Activated T-helper 1 cell treated with anti-CD3 and anti-CD28 coated beads, Interleukin-2, amount 50 U/mL, for 16 hours (primary cell): ENCODE results near the gene CLIC3.
A peak's percentile ranks its signal among the peaks of the same experiment; 100 is the strongest.

ENCODE experiments used
- DNase-seq, 2 donors: peaks; one replicate each; pipeline ENCODE4 v3.0.0-alpha.2; 2020; ENCODE audit warnings: low read depth in 1 of 2, low spot score in 1 of 2

Gene CLIC3

GRCh38 chr9:136982232-136983051 lies 13.9 kb downstream of the CLIC3 start, which contains the start of gene LCNL1:
Gene LCNL1 (plus strand): TSS chr9:136982993. CDS start chr9:136983587, 594 bp downstream.
- no peak for DNase-seq

GRCh38 chr9:136981588-136982231 lies 14.7 kb downstream of the CLIC3 start:
- no peak for DNase-seq

GRCh38 chr9:136980669-136981478 lies 15.5 kb downstream of the CLIC3 start:
- DNase-seq: no peak

DNA sequence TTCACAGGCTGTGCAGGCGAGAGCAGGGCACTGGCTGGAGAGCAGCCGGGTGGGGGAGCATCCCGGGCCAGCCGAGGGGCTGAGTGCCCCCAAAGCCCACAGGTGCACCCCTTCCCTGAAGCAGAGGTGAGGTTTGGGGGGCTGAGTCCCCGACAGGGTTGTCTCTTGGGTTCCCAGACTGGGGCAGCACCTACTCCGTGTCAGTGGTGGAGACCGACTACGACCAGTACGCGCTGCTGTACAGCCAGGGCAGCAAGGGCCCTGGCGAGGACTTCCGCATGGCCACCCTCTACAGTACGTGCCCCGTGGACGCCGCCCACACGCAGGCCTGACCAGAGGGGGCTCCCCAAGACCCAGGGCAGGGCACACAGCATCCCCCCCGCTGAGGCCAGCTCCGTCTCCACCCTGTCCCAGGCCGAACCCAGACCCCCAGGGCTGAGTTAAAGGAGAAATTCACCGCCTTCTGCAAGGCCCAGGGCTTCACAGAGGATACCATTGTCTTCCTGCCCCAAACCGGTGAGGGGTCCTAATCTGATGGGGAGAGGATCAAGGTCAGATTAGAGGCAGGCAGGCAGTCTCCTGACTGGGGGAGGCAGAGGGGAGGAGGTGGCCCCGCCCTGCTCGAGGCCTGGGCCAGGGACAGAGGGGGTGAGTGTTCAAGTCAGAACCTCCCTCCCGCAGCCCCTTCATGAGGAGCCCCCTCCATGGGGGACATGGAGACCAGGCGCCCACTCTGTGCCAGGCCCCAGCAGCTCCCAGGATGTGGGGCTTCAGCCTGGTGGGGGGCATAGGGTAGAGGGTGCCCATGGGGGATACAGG lies 16.4 kb downstream of the CLIC3 start:
- no peak for DNase-seq

GRCh38 chr9:136978865-136979544 lies 17.4 kb downstream of the CLIC3 start:
- DNase-seq: no peak

- DNase-seq: peak; percentile 48 to 65
Measured at GRCh38 chr9:136978073-136978864, 18.1 kb downstream of the CLIC3 start.

DNA sequence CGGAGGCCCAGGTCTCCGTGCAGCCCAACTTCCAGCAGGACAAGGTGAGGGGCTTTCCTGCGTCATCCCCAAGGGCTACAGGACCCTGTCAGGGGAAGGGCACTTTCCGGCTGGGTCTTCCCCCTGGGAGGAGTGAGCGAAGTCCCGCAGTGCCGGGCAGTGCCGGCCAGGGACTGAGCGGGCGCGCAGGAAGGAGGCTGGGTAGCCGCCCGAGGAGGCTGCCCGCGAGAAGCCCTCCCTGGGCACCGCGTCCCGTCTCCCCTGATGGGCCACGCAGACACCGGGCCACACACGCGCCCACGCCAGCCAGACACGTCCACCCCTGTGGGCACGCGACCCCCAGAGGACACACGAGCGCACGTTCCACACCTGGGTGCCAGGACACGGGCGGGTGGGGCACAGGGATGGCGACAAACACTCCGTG lies 18.7 kb downstream of the CLIC3 start:
- DNase-seq: no peak

GRCh38 chr9:136977223-136977622 lies 19.1 kb downstream of the CLIC3 start, which contains the start of gene PTGDS:
Gene PTGDS (plus strand): TSS chr9:136977504. CDS start chr9:136977579, 75 bp downstream.
- DNase-seq: no peak

DNA sequence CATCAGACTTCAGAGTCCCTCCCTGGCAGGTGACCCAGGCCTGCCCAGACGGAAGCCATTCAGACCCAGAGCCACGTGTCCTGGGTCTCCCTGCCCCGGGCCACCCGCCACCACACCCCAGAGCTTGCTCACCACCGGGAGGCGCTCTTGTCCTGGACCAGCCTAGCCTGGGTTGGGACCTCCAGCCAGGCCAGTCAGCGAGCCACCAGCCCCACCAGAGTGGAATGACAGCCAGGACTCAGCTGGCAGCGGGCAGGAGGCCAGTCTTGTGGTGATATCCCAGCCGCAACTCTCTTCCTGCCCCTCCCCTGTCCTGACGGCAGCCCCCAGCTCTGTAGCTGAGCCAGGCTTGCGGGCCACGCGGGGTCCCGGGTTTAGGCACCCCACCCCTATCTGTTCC lies 20.7 kb downstream of the CLIC3 start:
- no peak for DNase-seq

DNA sequence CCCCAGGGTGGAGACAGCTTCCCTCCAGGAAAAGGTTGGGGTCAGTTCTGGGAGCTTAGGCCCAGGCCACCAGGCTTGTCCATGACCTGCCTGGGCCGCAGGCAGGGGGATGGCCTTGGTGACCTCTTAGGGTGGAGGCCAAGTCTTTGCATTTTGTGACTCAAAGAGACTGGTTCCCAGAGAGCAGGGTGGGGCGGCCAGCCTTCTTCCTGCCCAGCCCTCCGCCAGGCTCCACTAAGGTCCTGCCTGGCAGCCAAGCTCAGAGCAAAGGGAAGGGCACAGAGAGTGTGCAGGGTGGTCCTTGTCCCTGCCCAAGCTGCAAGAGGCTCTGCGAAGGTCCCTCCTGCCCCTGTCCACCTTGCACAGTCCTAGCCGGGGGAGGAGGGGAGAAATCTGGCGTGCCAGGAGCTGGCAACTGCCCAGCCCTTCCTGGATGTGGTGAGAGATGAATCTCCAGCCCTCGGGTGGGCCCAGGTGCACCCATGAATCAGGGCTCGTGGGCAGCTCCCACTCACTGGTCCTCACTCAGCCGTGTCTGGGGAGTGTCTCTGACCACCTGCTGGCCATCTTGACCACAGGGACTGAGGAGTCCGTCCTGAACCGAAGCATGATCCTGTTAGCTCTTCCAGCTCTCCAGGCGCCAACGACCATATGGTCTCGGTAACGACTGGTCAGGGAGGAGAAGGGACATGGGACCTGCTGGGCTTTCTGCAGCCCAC lies 21.4 kb downstream of the CLIC3 start:
- DNase-seq: no peak

DNA sequence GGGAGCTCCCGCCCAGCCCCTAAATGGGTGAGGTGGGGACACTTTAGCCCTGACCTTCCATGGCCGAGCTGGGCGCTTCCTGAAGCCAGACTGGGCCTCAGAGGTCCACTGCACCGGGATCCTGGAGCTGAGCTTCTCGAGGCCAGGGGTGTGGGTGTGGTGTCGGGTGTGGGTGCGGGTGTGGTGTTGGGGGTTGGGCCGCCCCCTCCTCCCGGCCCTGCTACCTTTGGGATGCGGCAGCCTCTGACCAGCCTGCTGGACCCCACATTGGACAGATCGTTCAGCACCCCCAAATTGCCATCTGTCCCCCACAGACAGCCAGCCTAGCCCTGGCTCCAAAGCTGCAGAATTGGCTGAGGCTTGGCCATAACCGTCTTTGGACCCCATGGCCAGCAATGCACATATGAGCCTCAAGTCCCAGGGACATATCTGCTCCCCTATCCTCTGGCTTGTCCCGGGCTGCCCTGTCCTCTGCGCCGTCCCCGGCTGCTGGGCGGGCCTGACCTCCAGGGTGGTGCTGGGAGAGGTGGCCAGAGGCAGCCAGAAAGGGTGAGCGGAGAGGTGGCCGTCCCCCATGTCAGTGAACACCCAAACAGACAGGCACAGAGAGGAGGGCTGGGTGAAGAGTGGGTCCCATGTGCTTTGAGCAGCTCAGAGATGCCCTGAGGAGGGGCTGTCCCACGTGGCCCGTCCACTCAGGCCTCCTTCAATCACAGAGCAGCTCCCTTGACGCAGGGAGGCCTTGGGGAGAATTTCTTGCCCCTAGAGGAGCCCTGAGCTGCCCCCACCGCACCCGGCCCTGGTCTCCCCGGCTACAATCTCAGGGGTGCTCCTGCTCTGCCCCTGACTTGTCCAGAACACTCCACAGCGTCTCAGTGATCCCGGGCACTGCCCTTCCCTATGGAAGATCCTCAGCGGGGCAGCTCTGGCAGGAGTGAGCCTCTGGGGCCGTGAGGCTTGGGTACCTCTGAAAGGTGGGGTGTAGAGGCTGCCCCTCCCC lies 22.4 kb downstream of the CLIC3 start:
- no peak for DNase-seq

- no peak for DNase-seq
Measured at GRCh38 chr9:136972743-136973142, 23.6 kb downstream of the CLIC3 start.

GRCh38 chr9:136972335-136972734 lies 24.0 kb downstream of the CLIC3 start:
- DNase-seq: no peak

- DNase-seq: no peak
Measured at GRCh38 chr9:136971746-136972145, 24.6 kb downstream of the CLIC3 start.

- no peak for DNase-seq
Measured at GRCh38 chr9:136970361-136970760, 26.0 kb downstream of the CLIC3 start.

DNA sequence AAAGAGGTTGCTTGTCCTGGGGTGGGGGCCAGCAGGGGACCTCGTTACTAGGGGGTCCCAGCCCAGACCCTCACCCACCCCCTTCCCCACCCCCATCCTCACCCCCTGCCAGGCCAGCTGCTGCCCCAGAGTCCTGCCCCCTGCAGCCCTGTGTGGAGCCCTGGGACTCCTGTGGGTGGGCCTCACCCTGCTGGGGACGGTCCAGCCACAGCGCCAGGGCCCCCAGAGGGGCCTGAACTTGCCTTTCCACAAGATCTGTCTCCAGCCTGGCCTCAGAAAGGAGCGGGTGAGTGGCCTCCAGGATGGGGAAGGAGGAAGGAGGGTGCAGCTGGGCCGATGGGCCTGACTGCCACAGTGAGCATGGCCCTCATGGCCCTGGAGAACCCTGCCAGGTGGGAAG lies 26.6 kb downstream of the CLIC3 start:
- no peak for DNase-seq

DNA sequence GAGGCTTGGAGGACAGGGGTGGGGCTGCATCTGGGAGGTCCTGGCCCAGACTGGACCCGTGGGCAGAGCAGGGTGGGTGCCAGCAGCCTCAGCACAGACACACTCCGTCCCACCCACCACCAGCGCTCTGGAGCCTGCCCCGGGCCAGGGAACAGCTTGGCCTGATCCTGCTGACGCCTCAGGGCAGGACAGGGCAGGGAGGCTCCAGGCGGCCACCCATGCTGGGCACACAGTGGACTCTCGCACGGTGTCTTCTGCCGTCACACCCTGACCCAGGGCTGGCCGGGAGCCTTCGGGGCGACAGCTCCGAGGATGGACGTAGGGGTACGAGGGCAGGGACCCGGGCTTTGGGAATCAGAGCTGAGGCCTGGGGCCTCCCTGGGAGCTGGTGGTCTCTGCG lies 27.2 kb downstream of the CLIC3 start:
- no peak for DNase-seq
